HCT116 (cell line): ENCODE results near the gene KAZN. TPM values are rescaled to one million over a fixed set of nuclear protein-coding genes. Genes with fewer than 3 reads are reported as not detected.

Experiments
- ATAC-seq: fragments of 200-7000 bp; cut with Tn5 transposase; 2 replicates; pipeline ENCODE4 v1.9.1; 2020; ENCODE audit warnings: mild to moderate bottlenecking, moderate library complexity
- BruUV-seq: library from RNA; stranded (reverse); fragments of 400-500 nt; replicated peaks from 2 replicates; lab custom pipeline; 2021; lab: Mats Ljungman, UMichigan
- CTCF ChIA-PET: fragments of 300-600 bp; sonication (Branson Sonifier 250); formaldehyde crosslinking; loops from one replicate; lab custom pipeline; 2021; ENCODE audit warnings: antibody characterized with exemption; lab: Charles Lee
- POLR2A ChIA-PET: fragments of 300-600, 350-600 bp; sonication (Branson Sonifier 250); formaldehyde crosslinking; loops from one replicate; lab custom pipeline; 2021; ENCODE audit warnings: antibody characterized with exemption; lab: Charles Lee
- RAD21 ChIA-PET, 2 experiments: fragments of 300-600 bp; sonication (Branson Sonifier 250); formaldehyde crosslinking; loops; one replicate each; lab custom pipeline; 2023; ENCODE audit warnings: low total read pairs in 2 of 2; ENCODE audit not compliant: uncharacterized antibody in 2 of 2, unreplicated experiment in 2 of 2, low non-redundant PET in 1 of 2; lab: Charles Lee
- DNase-seq: peaks from one replicate; pipeline ENCODE4 v3.0.0-alpha.2; 2010; ENCODE audit warnings: low read depth, low spot score
- H2AFZ ChIP-seq: fragments of 200-600 bp; shearing (Covaris generic), sonication (generic); 2 replicates; pipeline ENCODE4 v1.6.1; 2017; ENCODE audit warnings: low read depth, mixed run types, mixed read lengths, antibody characterized with exemption, low read length; ENCODE audit not compliant: poor library complexity, severe bottlenecking
- H3K27ac ChIP-seq: 2 replicates; pipeline ENCODE4 v1.5.1; 2012; ENCODE audit warnings: low read depth, low read length
- H3K27me3 ChIP-seq: fragments of 200-600 bp; sonication (generic); 2 replicates; pipeline ENCODE4 v1.6.1; 2016; ENCODE audit warnings: mixed run types, low read length, mixed read lengths; ENCODE audit not compliant: insufficient read depth
- H3K36me3 ChIP-seq, 2 experiments: fragments of 200-500 bp in 1 of 2; fragments of 200-600 bp in 1 of 2; sonication (Bioruptor generic) in 1 of 2; sonication (generic) in 1 of 2; 2 replicates each; pipeline versions ENCODE4 v1.5.1 to v1.6.1; 2014 to 2016; ENCODE audit warnings: low read length in 2 of 2, inconsistent platforms in 1 of 2, mixed read lengths in 1 of 2, mixed run types in 1 of 2; ENCODE audit not compliant: insufficient read depth in 2 of 2, control insufficient read depth in 1 of 2
- H3K4me1 ChIP-seq, 2 experiments: fragments of 200-600 bp in 1 of 2; sonication (generic) in 1 of 2; 2 replicates each; pipeline versions ENCODE4 v1.5.1 to v1.6.1; 2012 to 2017; ENCODE audit warnings: low read length in 2 of 2, inconsistent platforms in 1 of 2, mild to moderate bottlenecking in 1 of 2, mixed read lengths in 1 of 2, mixed run types in 1 of 2, moderate library complexity in 1 of 2; ENCODE audit not compliant: insufficient read depth in 2 of 2, control insufficient read depth in 1 of 2
- H3K4me2 ChIP-seq: fragments of 200-600 bp; sonication (generic); 2 replicates; pipeline ENCODE4 v1.6.1; 2017; ENCODE audit warnings: mixed run types, low read length, mixed read lengths
- H3K4me3 ChIP-seq, 2 experiments: fragments of 200-600 bp in 1 of 2; sonication (generic) in 1 of 2; replicated peaks in 1 of 2; 2 replicates each; pipeline ENCODE4 v1.5.1; 2011 to 2016; ENCODE audit warnings: low read length in 2 of 2, control low read depth in 1 of 2, low read depth in 1 of 2, mild to moderate bottlenecking in 1 of 2, mixed read lengths in 1 of 2, mixed run types in 1 of 2
- H3K79me2 ChIP-seq: fragments of 200-600 bp; sonication (generic); 2 replicates; pipeline ENCODE4 v1.6.1; 2017; ENCODE audit warnings: mild to moderate bottlenecking, mixed run types, low read length, moderate library complexity, mixed read lengths; ENCODE audit not compliant: insufficient read depth
- H3K9ac ChIP-seq: fragments of 200-600 bp; sonication (generic); 2 replicates; pipeline ENCODE4 v1.6.1; 2016; ENCODE audit warnings: low read length, mixed read lengths
- H3K9me2 ChIP-seq: fragments of 200-600 bp; sonication (generic), shearing (Covaris generic); 2 replicates; pipeline ENCODE4 v1.6.1; 2017; ENCODE audit warnings: mixed run types, mild to moderate bottlenecking, moderate library complexity; ENCODE audit not compliant: insufficient read depth
- H3K9me3 ChIP-seq, 2 experiments: fragments of 200-500 bp in 1 of 2; fragments of 200-600 bp in 1 of 2; sonication (Bioruptor generic) in 1 of 2; sonication (generic) in 1 of 2; 2 replicates each; pipeline ENCODE4 v1.6.1; 2014 to 2017; ENCODE audit warnings: low read length in 2 of 2, mixed read lengths in 2 of 2, inconsistent platforms in 1 of 2, low read depth in 1 of 2, mild to moderate bottlenecking in 1 of 2, mixed run types in 1 of 2, moderate library complexity in 1 of 2; ENCODE audit not compliant: control insufficient read depth in 1 of 2, insufficient read depth in 1 of 2
- H4K20me1 ChIP-seq: fragments of 200-600 bp; sonication (generic), shearing (Covaris generic); 2 replicates; pipeline ENCODE4 v1.6.1; 2017; ENCODE audit warnings: mixed run types, mild to moderate bottlenecking, moderate library complexity; ENCODE audit not compliant: insufficient read depth
- CBX3 ChIP-seq: IDR thresholded peaks from 2 replicates; pipeline ENCODE4 v1.6.1; 2012; ENCODE audit warnings: low read depth
- CEBPB ChIP-seq: IDR thresholded peaks from 2 replicates; pipeline ENCODE4 v1.6.1; 2012; ENCODE audit warnings: low read depth
- CTCF ChIP-seq, 3 experiments: fragments of 200-600 bp in 1 of 3; sonication (generic) in 1 of 3; IDR thresholded peaks in 2 of 3; conservative IDR thresholded peaks in 1 of 3; 2 replicates each; pipeline ENCODE4 v1.5.1; 2012 to 2017; ENCODE audit warnings: low read depth in 2 of 3, low read length in 2 of 3, antibody characterized with exemption in 1 of 3, borderline replicate concordance in 1 of 3, control low read depth in 1 of 3, mild to moderate bottlenecking in 1 of 3, mixed read lengths in 1 of 3, mixed run types in 1 of 3, moderate library complexity in 1 of 3; ENCODE audit not compliant: insufficient read depth in 1 of 3
- EGR1 ChIP-seq: IDR thresholded peaks from 2 replicates; pipeline ENCODE4 v1.6.1; 2012; ENCODE audit warnings: low read depth
- ELF1 ChIP-seq: IDR thresholded peaks from 2 replicates; pipeline ENCODE4 v1.6.1; 2012; ENCODE audit warnings: low read depth, borderline replicate concordance
- EZH2phosphoT487 ChIP-seq: fragments of 200-600 bp; IDR thresholded peaks from 2 replicates; pipeline ENCODE4 v1.6.1; 2018; ENCODE audit warnings: antibody characterized with exemption, borderline replicate concordance
- JUND ChIP-seq: IDR thresholded peaks from 2 replicates; pipeline ENCODE4 v1.6.1; 2012
- POLR2AphosphoS5 ChIP-seq: IDR thresholded peaks from 2 replicates; pipeline ENCODE4 v1.6.1; 2011; ENCODE audit warnings: mild to moderate bottlenecking, low read depth, low read length, moderate library complexity
- SIN3A ChIP-seq: IDR thresholded peaks from 2 replicates; pipeline ENCODE4 v1.6.1; 2012; ENCODE audit warnings: low read depth
- SP1 ChIP-seq: IDR thresholded peaks from 2 replicates; pipeline ENCODE4 v1.6.1; 2012; ENCODE audit warnings: low read depth
- TCF7L2 ChIP-seq: IDR thresholded peaks from 2 replicates; pipeline ENCODE4 v1.7.0; 2011; ENCODE audit warnings: borderline replicate concordance, inconsistent platforms; ENCODE audit not compliant: insufficient read depth, insufficient read length; ENCODE audit errors: extremely low read depth
- intact Hi-C: fragments of 100-400 bp; cut with micrococcal nuclease; formaldehyde crosslinking; loops from 2 replicates; pipeline ENCODE4 v1.10.0; 2022
- total RNA-seq: library from RNA; stranded (reverse); gene quantifications from one replicate; pipeline ENCODE4 v1.2.1, GENCODE V29; 2021; ENCODE audit not compliant: unreplicated experiment
- TF ChIP-seq, protein P1 (sequence below): IDR thresholded peaks from 2 replicates; pipeline ENCODE4 v1.6.1; 2012; ENCODE audit warnings: low read depth

Gene KAZN
- total RNA-seq, 1 experiment from 2014 or later: 13.4 TPM

- DNase-seq (no peak), ATAC-seq (no peak)
- Histone ChIP-seq H3K4me3 (no peak overlapping the region), H3K79me2 (no peaks in the 10 kb centered on the region), H3K36me3 (no peaks in the 10 kb centered on the region), H3K9me3 (peaks cover 3 to 7% of the 10 kb centered on the region in 2 experiments; a peak in 1 of 4 replicates), H4K20me1 (no peaks in the 10 kb centered on the region), H3K9ac (no peak overlapping the region), H3K9me2 (no peaks in the 10 kb centered on the region), H3K27ac (no peak overlapping the region), H3K4me2 (no peak overlapping the region), H3K4me1 (no peaks in the 10 kb centered on the region), H2AFZ (no peak overlapping the region)
- BruUV-seq: no TSS peak
- intact Hi-C loops: loop anchor here (10.0 kb wide), 2 partner anchors 332 to 542 kb away; no protein-coding TSS in a partner anchor
- ChIA-PET CTCF (no interaction called here), RAD21 (no interaction called here), POLR2A (no interaction called here)
- TF ChIP-seq SP1 (no peak), SIN3A (no peak), CBX3 (no peak)
- TF ChIP-seq, all 23 proteins: peak for 0
- no peaks in the 10 kb centered on the region for H3K27me3 ChIP-seq
These were observed 508.7 kb downstream of the KAZN start for GRCh38 chr1:15107058-15107687.

- H3K36me3 ChIP-seq: no peaks in the 10 kb centered on the region
- H3K4me3 ChIP-seq: no peak overlapping the region
- intact Hi-C loops: loop anchor here (10.0 kb wide), 2 partner anchors 333 to 543 kb away; no protein-coding TSS in a partner anchor
- BruUV-seq: no TSS peak
- no peak overlapping the region for H3K27ac ChIP-seq
- no peaks in the 10 kb centered on the region for H3K79me2 ChIP-seq
- peaks cover 3 to 7% of the 10 kb centered on the region in 2 experiments; a peak in 1 of 4 replicates for H3K9me3 ChIP-seq
- no peak overlapping the region for H2AFZ ChIP-seq
- no peak for ATAC-seq
- H3K27me3 ChIP-seq: no peaks in the 10 kb centered on the region
- H3K4me1 ChIP-seq: no peaks in the 10 kb centered on the region
- CTCF ChIA-PET: no interaction called here
- H3K9me2 ChIP-seq: no peaks in the 10 kb centered on the region
- POLR2A ChIA-PET: no interaction called here
- RAD21 ChIA-PET: no interaction called here
- no peak overlapping the region for H3K4me2 ChIP-seq
- DNase-seq: no peak
- no peaks in the 10 kb centered on the region for H4K20me1 ChIP-seq
- H3K9ac ChIP-seq: no peak overlapping the region
- TF ChIP-seq JUND (no peak), CEBPB (no peak), CBX3 (no peak), TCF7L2 (no peak), POLR2AphosphoS5 (no peak), ELF1 (no peak), EZH2phosphoT487 (no peak), EGR1 (no peak), SIN3A (no peak), CTCF (IDR thresholded peaks at IDR 0.05 in 2 of 3, conservative IDR thresholded peaks at IDR 0.05 in 1 of 3; ENCODE audit: borderline replicate concordance in 1 of 3, insufficient read depth in 1 of 3, low read depth in 2 of 3, low read length in 2 of 3) (no peak)
- TF ChIP-seq, protein P1, sequence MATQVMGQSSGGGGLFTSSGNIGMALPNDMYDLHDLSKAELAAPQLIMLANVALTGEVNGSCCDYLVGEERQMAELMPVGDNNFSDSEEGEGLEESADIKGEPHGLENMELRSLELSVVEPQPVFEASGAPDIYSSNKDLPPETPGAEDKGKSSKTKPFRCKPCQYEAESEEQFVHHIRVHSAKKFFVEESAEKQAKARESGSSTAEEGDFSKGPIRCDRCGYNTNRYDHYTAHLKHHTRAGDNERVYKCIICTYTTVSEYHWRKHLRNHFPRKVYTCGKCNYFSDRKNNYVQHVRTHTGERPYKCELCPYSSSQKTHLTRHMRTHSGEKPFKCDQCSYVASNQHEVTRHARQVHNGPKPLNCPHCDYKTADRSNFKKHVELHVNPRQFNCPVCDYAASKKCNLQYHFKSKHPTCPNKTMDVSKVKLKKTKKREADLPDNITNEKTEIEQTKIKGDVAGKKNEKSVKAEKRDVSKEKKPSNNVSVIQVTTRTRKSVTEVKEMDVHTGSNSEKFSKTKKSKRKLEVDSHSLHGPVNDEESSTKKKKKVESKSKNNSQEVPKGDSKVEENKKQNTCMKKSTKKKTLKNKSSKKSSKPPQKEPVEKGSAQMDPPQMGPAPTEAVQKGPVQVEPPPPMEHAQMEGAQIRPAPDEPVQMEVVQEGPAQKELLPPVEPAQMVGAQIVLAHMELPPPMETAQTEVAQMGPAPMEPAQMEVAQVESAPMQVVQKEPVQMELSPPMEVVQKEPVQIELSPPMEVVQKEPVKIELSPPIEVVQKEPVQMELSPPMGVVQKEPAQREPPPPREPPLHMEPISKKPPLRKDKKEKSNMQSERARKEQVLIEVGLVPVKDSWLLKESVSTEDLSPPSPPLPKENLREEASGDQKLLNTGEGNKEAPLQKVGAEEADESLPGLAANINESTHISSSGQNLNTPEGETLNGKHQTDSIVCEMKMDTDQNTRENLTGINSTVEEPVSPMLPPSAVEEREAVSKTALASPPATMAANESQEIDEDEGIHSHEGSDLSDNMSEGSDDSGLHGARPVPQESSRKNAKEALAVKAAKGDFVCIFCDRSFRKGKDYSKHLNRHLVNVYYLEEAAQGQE: no peak
These were observed 509.4 kb downstream of the KAZN start for GRCh38 chr1:15107911-15108310.
